Prostate gland (tissue), 2 donors: ENCODE measurements around the gene ADARB2. TPM values are rescaled to one million over a fixed set of nuclear protein-coding genes. Genes with fewer than 3 reads are reported as not detected.

Experiments used
- DNase-seq: peaks from one replicate; pipeline ENCODE4 v3.0.0-alpha.2; 2019; ENCODE audit warnings: low spot score
- H3K27ac ChIP-seq, 2 donors: fragments of 200-600 bp; sonication (generic); 2 replicates each; pipeline ENCODE4 v1.5.1; 2017 to 2019
- H3K27me3 ChIP-seq: fragments of 200-600 bp; sonication (generic); replicated peaks from 2 replicates; pipeline ENCODE4 v1.5.1; 2019; ENCODE audit not compliant: insufficient read depth
- H3K36me3 ChIP-seq, 2 donors: fragments of 200-600 bp; sonication (generic); 1 replicate in 1 of 2; 2 replicates in 1 of 2; pipeline versions ENCODE4 v1.5.1 to v1.8.1; 2017 to 2019
- H3K4me1 ChIP-seq: fragments of 200-600 bp; sonication (generic); replicated peaks from 2 replicates; pipeline ENCODE4 v1.5.1; 2019
- H3K4me3 ChIP-seq, 2 donors: fragments of 200-600 bp; sonication (generic); 2 replicates each; pipeline ENCODE4 v1.5.1; 2017 to 2019
- H3K9me3 ChIP-seq: fragments of 200-600 bp; sonication (generic); 2 replicates; pipeline ENCODE4 v1.5.1; 2017
- POLR2A ChIP-seq: fragments of 450-650 bp; IDR thresholded peaks from one replicate; pipeline ENCODE4 v1.6.1; 2016; ENCODE audit warnings: antibody characterized with exemption, mild to moderate bottlenecking
- POLR2AphosphoS5 ChIP-seq: sonication (generic); formaldehyde crosslinking; IDR thresholded peaks from one replicate; pipeline ENCODE4 v1.6.1; 2017; ENCODE audit warnings: antibody characterized with exemption
- WGBS: methylation state at CpG from one replicate; pipeline ENCODE4 v1.1.5; 2018; 5-methylcytosine and 5-hydroxymethylcytosine counted together
- intact Hi-C: fragments of 100-400 bp; cut with DNase I; formaldehyde crosslinking; loops from one replicate; pipeline ENCODE4 v1.14.2; 2022
- total RNA-seq, 2 donors: library from RNA; depleted of rRNA; stranded (reverse); fragments of >200 nt; gene quantifications; one replicate each; pipeline ENCODE4 v1.1.0, GENCODE V29; 2016
- TF ChIP-seq, protein P1 (sequence below), 4 experiments: fragments of 200-600 bp in 2 of 4; fragments of 450-650 bp in 2 of 4; sonication (generic) in 2 of 4; IDR thresholded peaks; 1 replicate in 3 of 4; 2 replicates in 1 of 4; pipeline ENCODE4 v1.5.1; 2016 to 2019; ENCODE audit warnings: antibody characterized with exemption in 4 of 4, mild to moderate bottlenecking in 2 of 4, moderate library complexity in 2 of 4

The ADARB2 gene
- total RNA-seq, 2 donors from 2014 or later: 0.36 to 10.5 TPM

DNA sequence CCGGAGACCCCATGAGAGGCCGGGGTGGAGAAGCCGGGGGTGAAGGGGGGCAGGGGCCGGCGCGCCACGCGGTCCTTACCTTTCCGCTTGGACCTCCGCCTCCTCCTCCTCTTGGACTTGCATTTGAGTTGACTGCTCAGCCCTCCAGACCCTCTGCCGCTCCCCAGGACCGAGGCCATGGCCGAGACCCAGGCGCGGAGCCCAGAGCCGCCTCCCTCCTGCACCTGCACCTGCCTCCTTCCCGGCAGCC is 428 bp downstream of the ADARB2 start:
- no peaks in the 10 kb centered on the region for H3K27me3 ChIP-seq
- 6% methylated on average over 9 of the region's 17 CpGs for WGBS
- H3K4me3 ChIP-seq: peak overlapping the region; percentile 14 to 22
- H3K4me1 ChIP-seq: peaks cover 4% of the 10 kb centered on the region
- TF ChIP-seq POLR2A (no peak), POLR2AphosphoS5 (no peak)
- TF ChIP-seq, protein P1, sequence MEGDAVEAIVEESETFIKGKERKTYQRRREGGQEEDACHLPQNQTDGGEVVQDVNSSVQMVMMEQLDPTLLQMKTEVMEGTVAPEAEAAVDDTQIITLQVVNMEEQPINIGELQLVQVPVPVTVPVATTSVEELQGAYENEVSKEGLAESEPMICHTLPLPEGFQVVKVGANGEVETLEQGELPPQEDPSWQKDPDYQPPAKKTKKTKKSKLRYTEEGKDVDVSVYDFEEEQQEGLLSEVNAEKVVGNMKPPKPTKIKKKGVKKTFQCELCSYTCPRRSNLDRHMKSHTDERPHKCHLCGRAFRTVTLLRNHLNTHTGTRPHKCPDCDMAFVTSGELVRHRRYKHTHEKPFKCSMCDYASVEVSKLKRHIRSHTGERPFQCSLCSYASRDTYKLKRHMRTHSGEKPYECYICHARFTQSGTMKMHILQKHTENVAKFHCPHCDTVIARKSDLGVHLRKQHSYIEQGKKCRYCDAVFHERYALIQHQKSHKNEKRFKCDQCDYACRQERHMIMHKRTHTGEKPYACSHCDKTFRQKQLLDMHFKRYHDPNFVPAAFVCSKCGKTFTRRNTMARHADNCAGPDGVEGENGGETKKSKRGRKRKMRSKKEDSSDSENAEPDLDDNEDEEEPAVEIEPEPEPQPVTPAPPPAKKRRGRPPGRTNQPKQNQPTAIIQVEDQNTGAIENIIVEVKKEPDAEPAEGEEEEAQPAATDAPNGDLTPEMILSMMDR (IDR thresholded peaks at IDR 0.05): no peak
- no peak overlapping the region for H3K27ac ChIP-seq
- H3K9me3 ChIP-seq: no peaks in the 10 kb centered on the region
- intact Hi-C loops: no loop called here
- DNase-seq: no peak
- H3K36me3 ChIP-seq: no peaks in the 10 kb centered on the region

DNA sequence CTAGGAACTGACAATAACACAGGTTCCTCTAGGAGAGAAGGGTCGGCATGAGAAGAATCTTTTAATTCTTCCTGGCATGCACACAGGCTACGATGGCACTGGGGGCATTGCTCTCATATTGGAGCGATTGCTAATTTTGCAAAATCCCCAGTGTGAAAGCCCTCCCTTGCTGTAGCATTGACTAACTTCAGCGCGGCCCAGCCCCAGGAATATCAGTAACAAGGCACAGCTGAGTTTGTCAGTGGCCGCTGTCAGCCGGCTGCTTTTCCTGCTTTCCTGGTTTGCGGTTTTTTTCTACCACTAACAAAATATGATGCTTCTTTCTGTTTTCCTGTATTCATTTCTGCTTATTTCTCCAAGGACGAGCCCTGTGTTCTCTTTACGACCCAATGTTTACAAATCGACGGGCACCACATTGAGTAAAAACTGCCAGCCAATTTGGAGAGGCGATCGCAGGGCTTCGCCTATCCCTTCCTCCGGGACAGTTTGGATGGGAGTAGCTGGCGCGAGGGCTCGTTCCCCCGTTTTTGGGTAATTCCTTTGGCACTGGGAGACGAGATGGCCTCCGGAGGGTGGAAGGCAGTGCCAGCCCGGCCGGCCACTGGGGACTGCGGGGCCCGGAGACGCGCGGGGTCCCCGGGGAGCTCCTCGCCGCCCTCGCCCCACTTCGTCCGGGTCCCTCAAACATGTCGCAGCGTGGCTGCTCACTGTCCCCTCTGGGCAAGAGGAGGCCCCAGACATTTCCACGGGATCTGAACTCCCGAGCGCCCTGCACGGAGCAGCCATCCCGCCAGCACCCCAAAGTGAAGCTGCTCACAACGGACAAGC is 967 bp downstream of the ADARB2 start:
- WGBS: 8% methylated on average over 26 of the region's 43 CpGs
- TF ChIP-seq POLR2AphosphoS5 (no peak), POLR2A (no peak)
- TF ChIP-seq, protein P1 (IDR thresholded peaks at IDR 0.05): no peak
- intact Hi-C loops: no loop called here
- H3K9me3 ChIP-seq: no peaks in the 10 kb centered on the region
- peak overlapping the region; percentile 14 to 22 for H3K4me3 ChIP-seq
- H3K27me3 ChIP-seq: no peaks in the 10 kb centered on the region
- no peak overlapping the region for H3K27ac ChIP-seq
- no peak for DNase-seq
- H3K4me1 ChIP-seq: peaks cover 4% of the 10 kb centered on the region
- no peaks in the 10 kb centered on the region for H3K36me3 ChIP-seq

DNA sequence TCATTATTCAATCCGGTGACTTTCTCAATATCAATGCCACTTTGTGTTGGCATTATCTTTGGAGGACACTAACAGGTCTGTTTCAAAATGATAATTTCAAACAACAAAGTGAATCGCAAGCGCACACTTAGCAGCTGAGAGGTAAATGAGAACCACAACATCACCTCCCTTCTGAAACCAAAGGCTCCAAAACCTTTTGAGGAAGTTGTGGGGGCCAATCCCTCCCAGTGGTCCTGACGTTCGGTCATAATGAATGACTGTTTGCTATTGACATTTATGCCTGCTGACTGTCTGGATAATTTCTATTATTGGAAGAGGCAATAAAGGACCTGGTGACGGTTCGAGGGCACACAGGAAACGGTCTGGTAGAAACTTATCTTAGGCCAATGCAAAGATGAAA is 1.8 kb downstream of the ADARB2 start:
- intact Hi-C loops: no loop called here
- Histone ChIP-seq H3K9me3 (no peaks in the 10 kb centered on the region), H3K4me1 (peaks cover 4% of the 10 kb centered on the region), H3K27me3 (no peaks in the 10 kb centered on the region), H3K27ac (no peak overlapping the region), H3K36me3 (no peaks in the 10 kb centered on the region), H3K4me3 (no peak overlapping the region)
- DNase-seq: no peak
- WGBS: 73% methylated on average over 8 of the region's 8 CpGs
- TF ChIP-seq POLR2AphosphoS5: no peak
- TF ChIP-seq, protein P1 (IDR thresholded peaks at IDR 0.05): no peak
- TF ChIP-seq POLR2A: no peak

DNA sequence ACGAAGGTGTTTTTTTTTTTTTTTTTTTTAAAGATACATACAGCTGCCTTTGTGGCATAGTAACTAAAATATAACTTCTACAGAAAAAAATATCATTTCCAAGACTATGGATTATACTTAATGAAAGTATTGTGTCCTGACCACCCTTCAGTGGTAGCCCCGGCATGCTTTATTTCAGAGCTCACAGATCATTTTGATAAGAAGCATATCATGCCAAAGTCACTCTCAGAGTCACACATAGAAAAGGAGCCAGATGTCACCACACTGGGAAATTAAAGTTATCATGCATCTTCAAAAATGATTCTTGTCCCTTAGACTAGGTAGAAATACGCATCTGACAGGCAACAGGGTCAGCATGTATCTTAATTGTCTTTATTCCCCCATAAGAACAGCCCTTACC is 3.0 kb downstream of the ADARB2 start:
- Histone ChIP-seq H3K36me3 (no peaks in the 10 kb centered on the region), H3K27me3 (no peaks in the 10 kb centered on the region), H3K27ac (no peak overlapping the region), H3K4me3 (no peak overlapping the region), H3K9me3 (no peaks in the 10 kb centered on the region), H3K4me1 (peaks cover 4% of the 10 kb centered on the region)
- no peak for DNase-seq
- TF ChIP-seq, protein P1 (IDR thresholded peaks at IDR 0.05): no peak
- no peak for TF ChIP-seq POLR2A
- TF ChIP-seq POLR2AphosphoS5: no peak
- intact Hi-C loops: no loop called here
- 67% methylated on average over 3 of the region's 3 CpGs for WGBS

DNA sequence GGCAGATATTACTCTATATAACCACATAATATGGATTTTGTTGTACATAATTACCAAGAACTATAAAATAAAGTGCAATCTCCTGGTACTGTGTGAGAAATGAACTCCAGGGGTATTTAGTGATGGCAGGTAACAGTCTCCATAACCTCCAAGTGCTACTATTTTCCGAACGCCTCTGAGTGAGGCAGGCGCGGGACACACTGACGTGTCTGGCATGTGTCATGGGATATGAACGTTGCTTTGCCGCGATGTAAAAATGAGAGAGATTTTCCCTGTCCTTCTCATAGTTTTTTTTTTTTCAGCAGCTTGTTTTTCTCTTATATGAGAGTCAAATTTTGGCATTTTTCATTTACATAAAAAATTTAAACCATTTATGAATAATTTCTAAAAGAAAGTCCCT is 3.6 kb downstream of the ADARB2 start:
- no peak overlapping the region for H3K27ac ChIP-seq
- intact Hi-C loops: no loop called here
- TF ChIP-seq, protein P1 (IDR thresholded peaks at IDR 0.05): no peak
- no peak for TF ChIP-seq POLR2A
- no peak for TF ChIP-seq POLR2AphosphoS5
- 80% methylated on average over 8 of the region's 8 CpGs for WGBS
- H3K9me3 ChIP-seq: no peaks in the 10 kb centered on the region
- H3K4me1 ChIP-seq: peaks cover 4% of the 10 kb centered on the region
- H3K36me3 ChIP-seq: no peaks in the 10 kb centered on the region
- DNase-seq: no peak
- H3K27me3 ChIP-seq: no peaks in the 10 kb centered on the region
- H3K4me3 ChIP-seq: no peak overlapping the region
